ENCODE results near the gene LYPLA2. TPM values are rescaled to one million over a fixed set of nuclear protein-coding genes. Genes with fewer than 3 reads are reported as not detected.
A peak's percentile ranks its signal among the peaks of the same experiment; 100 is the strongest.

The LYPLA2 gene
- total RNA-seq, 1 donor = 36.9 TPM

- no peak overlapping the region for H3K4me3 ChIP-seq (ENCODE audit: insufficient read depth, low read length)
- no peak overlapping the region for H3K4me2 ChIP-seq (ENCODE audit: insufficient read depth, low read length)
- peak; percentile 87 for DNase-seq (ENCODE audit: insufficient read length, low spot score, missing footprints)
- peaks cover 14% of the 10 kb centered on the region for H3K4me1 ChIP-seq (ENCODE audit: insufficient read depth, low read length)
- TF ChIP-seq CTCF (IDR thresholded peaks at IDR 0.05; ENCODE audit: extremely low read depth, low read depth, low read length) = peak; percentile 84
- H3K79me2 ChIP-seq (ENCODE audit: insufficient read depth, low read length) = peaks cover 76% of the 10 kb centered on the region
- peaks cover 60% of the 10 kb centered on the region for H3K36me3 ChIP-seq (ENCODE audit: insufficient read depth, low read length)
- peaks cover 66% of the 10 kb centered on the region for H4K20me1 ChIP-seq (ENCODE audit: insufficient read depth, low read length)
- H3K27me3 ChIP-seq (ENCODE audit: insufficient read depth, low read length) = no peaks in the 10 kb centered on the region
- H3K27ac ChIP-seq (ENCODE audit: low read depth, low read length) = peak overlapping the region; percentile 64
- no peak overlapping the region for H2AFZ ChIP-seq (ENCODE audit: low read length)
- H3K9me3 ChIP-seq (ENCODE audit: low read depth, low read length) = no peaks in the 10 kb centered on the region
These were observed 39.7 kb upstream of the LYPLA2 start for GRCh38 chr1:23751050-23751814.

- Histone ChIP-seq H3K9me3 (ENCODE audit: low read depth, low read length) (no peaks in the 10 kb centered on the region), H3K4me3 (ENCODE audit: insufficient read depth, low read length) (no peak overlapping the region), H2AFZ (ENCODE audit: low read length) (no peak overlapping the region), H4K20me1 (ENCODE audit: insufficient read depth, low read length) (peaks cover 68% of the 10 kb centered on the region), H3K27ac (ENCODE audit: low read depth, low read length) (no peak overlapping the region), H3K36me3 (ENCODE audit: insufficient read depth, low read length) (peaks cover 65% of the 10 kb centered on the region), H3K27me3 (ENCODE audit: insufficient read depth, low read length) (no peaks in the 10 kb centered on the region), H3K4me2 (ENCODE audit: insufficient read depth, low read length) (no peak overlapping the region), H3K4me1 (ENCODE audit: insufficient read depth, low read length) (peaks cover 17% of the 10 kb centered on the region), H3K79me2 (ENCODE audit: insufficient read depth, low read length) (peaks cover 73% of the 10 kb centered on the region)
- TF ChIP-seq CTCF (IDR thresholded peaks at IDR 0.05; ENCODE audit: extremely low read depth, low read depth, low read length) = no peak
- no peak for DNase-seq (ENCODE audit: insufficient read length, low spot score, missing footprints)
These were observed 39.1 kb upstream of the LYPLA2 start for GRCh38 chr1:23751815-23752200.

GRCh38 chr1:23752909-23753308 lies 38.0 kb upstream of the LYPLA2 start:
- Histone ChIP-seq H3K79me2 (ENCODE audit: insufficient read depth, low read length) (peaks cover 63% of the 10 kb centered on the region), H3K9me3 (ENCODE audit: low read depth, low read length) (no peaks in the 10 kb centered on the region), H4K20me1 (ENCODE audit: insufficient read depth, low read length) (peaks cover 59% of the 10 kb centered on the region), H3K27me3 (ENCODE audit: insufficient read depth, low read length) (no peaks in the 10 kb centered on the region), H3K27ac (ENCODE audit: low read depth, low read length) (no peak overlapping the region), H3K4me3 (ENCODE audit: insufficient read depth, low read length) (no peak overlapping the region), H3K36me3 (ENCODE audit: insufficient read depth, low read length) (peaks cover 72% of the 10 kb centered on the region), H2AFZ (ENCODE audit: low read length) (no peak overlapping the region), H3K4me2 (ENCODE audit: insufficient read depth, low read length) (no peak overlapping the region), H3K4me1 (ENCODE audit: insufficient read depth, low read length) (peaks cover 10% of the 10 kb centered on the region)
- DNase-seq (ENCODE audit: insufficient read length, low spot score, missing footprints) = no peak
- no peak for TF ChIP-seq CTCF (IDR thresholded peaks at IDR 0.05; ENCODE audit: extremely low read depth, low read depth, low read length)

- Histone ChIP-seq H3K27me3 (ENCODE audit: insufficient read depth, low read length) (no peaks in the 10 kb centered on the region), H3K9me3 (ENCODE audit: low read depth, low read length) (no peaks in the 10 kb centered on the region), H3K4me2 (ENCODE audit: insufficient read depth, low read length) (no peak overlapping the region), H3K27ac (ENCODE audit: low read depth, low read length) (no peak overlapping the region), H3K36me3 (ENCODE audit: insufficient read depth, low read length) (peaks cover 91% of the 10 kb centered on the region), H3K79me2 (ENCODE audit: insufficient read depth, low read length) (peaks cover 53% of the 10 kb centered on the region), H3K4me1 (ENCODE audit: insufficient read depth, low read length) (peaks cover 16% of the 10 kb centered on the region), H3K4me3 (ENCODE audit: insufficient read depth, low read length) (no peak overlapping the region), H2AFZ (ENCODE audit: low read length) (no peak overlapping the region), H4K20me1 (ENCODE audit: insufficient read depth, low read length) (peaks cover 61% of the 10 kb centered on the region)
- no peak for DNase-seq (ENCODE audit: insufficient read length, low spot score, missing footprints)
- TF ChIP-seq CTCF (IDR thresholded peaks at IDR 0.05; ENCODE audit: extremely low read depth, low read depth, low read length) = no peak
These were observed 34.3 kb upstream of the LYPLA2 start for GRCh38 chr1:23756676-23757075.
